HG02763 (cell line): ENCODE results near the gene TUBB3.
"Not testable (repeated sequence)": the region's sequence is repeated elsewhere in the genome, so short reads cannot be mapped to it uniquely, and the experiment has no call there.

ENCODE experiments used
- ATAC-seq: cut with Tn5 transposase; IDR thresholded peaks from one replicate; pipeline ENCODE4 v1.9.1; 2021; ENCODE audit warnings: mild to moderate bottlenecking, moderate library complexity; ENCODE audit not compliant: unreplicated experiment

TUBB3 gene

GRCh38 chr16:89900885-89901284 is 22.3 kb upstream of the TUBB3 start:
- no peak for ATAC-seq

- ATAC-seq, result no peak
Measured at GRCh38 chr16:89902980-89903379, 20.2 kb upstream of the TUBB3 start.

DNA sequence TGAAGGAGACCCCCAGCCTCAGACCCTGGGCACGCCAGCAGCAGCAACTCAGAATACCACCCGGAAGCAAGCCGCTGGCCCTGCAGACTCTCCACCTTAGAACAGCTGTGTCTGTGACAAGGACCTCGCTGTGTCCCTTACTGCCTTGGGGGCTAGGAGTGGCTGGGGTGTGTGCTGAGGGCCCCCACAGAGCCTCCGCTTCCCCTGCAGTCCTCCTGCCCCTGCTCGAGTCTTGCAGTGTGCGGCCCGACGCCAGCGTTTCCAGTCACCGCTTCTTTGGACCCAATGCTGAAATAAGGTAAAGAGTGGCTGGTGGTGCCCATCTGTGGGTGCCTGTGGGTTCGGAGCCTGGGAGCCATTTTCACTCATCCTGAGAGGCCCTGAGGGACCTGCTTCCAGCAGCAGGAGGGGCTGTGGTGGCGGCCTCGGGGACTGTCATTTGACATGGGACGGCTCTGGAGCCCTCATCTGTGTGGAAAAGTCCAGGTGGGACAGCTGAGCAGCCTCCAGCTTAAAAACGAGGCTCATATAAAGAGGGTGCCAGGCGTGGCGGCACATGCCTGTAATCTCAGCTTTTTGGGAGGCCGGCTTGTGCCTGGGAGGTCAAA is 19.1 kb upstream of the TUBB3 start:
- no peak for ATAC-seq

GRCh38 chr16:89904606-89905510 is 18.3 kb upstream of the TUBB3 start:
- ATAC-seq, result no peak

DNA sequence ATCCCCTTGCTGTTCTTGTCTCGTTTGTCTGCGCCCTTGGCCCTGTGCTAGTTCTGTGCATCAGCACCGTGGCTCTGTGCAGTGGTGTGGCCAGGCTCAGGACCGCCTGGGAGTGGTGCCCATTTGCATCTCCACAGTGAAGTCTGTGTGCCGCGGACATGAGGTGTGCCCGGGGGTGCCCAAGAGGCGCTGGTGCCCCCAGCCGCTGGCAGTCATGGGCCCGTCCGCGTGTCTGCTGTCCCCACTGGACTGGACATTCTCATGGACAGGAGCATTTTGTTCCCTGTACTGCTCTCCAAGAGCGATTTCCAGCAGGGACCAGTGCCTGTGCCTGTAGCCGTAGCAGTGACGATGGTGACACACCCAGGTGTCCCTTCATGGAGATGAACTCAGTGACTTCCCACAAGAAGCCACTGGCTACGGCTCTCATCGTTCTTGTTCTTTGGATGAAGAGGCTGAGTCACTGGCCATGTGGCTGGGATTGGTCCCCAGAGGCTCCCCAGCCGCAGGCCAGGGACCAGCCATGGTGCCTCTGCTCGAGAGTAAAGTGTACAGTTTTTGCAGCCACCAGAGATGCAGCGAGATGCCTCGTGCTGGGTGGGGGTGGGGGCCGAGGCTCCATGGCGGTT is 17.5 kb upstream of the TUBB3 start:
- ATAC-seq, result no peak

- no peak for ATAC-seq
Measured at GRCh38 chr16:89906140-89907025, 16.8 kb upstream of the TUBB3 start.

GRCh38 chr16:89907055-89907814 is 15.9 kb upstream of the TUBB3 start:
- ATAC-seq, result no peak

GRCh38 chr16:89908236-89908635 is 14.9 kb upstream of the TUBB3 start:
- no peak for ATAC-seq

- no peak for ATAC-seq
Measured at GRCh38 chr16:89909777-89910716, 13.1 kb upstream of the TUBB3 start.

- no peak for ATAC-seq
Measured at GRCh38 chr16:89910717-89911354, 12.3 kb upstream of the TUBB3 start.

- no peak for ATAC-seq
Measured at GRCh38 chr16:89911375-89911774, 11.8 kb upstream of the TUBB3 start.

DNA sequence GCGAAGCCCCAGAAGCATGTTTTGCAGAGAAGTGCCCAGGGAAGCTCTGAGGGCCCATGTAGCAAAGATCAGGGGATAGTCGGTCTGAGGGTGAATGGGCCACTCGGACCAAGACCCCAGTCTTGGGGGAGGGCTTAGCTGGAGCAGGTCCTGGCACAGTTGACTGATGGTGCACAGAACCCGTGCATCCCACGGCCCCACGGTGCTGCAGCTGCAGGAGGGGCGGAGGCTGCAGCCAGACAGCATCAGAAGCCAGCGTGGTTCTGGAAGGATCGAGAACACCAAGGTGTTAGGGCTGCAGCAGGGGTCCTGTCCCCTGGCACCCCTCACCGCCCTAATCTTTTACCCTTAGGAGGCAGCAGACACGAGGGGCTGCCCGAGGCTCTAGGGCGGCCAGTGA is 11.0 kb upstream of the TUBB3 start:
- ATAC-seq, result no peak

- no peak for ATAC-seq
Measured at GRCh38 chr16:89912627-89913026, 10.5 kb upstream of the TUBB3 start.

GRCh38 chr16:89913408-89914387 is 9.4 kb upstream of the TUBB3 start:
- ATAC-seq, result no peak

DNA sequence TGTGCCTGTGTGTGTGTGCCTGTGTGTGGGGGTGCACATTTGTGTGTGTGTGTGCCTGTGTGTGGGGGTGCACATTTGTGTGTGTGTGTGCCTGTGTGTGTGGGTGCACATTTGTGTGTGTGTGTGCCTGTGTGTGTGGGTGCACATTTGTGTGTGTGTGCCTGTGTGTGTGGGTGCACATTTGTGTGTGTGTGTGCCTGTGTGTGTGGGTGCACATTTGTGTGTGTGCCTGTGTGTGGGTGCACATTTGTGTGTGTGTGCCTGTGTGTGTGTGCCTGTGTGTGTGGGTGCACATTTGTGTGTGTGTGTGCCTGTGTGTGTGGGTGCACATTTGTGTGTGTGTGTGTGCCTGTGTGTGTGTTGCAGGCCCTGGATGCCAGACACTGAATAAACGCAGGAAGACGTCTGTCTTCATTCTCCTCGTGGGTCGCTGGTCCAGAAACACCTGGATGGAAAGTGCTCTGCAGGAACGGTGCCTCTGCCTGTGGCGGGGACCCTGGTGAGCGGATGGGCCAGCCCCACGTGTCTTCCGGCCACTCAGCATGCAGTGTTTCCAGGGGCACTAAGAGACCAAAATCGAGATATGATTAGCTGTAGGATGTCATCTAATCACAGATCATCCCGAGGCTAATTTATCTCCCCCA is 8.4 kb upstream of the TUBB3 start:
- ATAC-seq, result not testable (repeated sequence)

- ATAC-seq, result no peak
Measured at GRCh38 chr16:89915303-89916232, 7.6 kb upstream of the TUBB3 start.
